Tibial artery (tissue), 4 donors: ENCODE data around the gene LRRC8D.

Experiments
- DNase-seq, 2 donors: peaks; one replicate each; pipeline ENCODE4 v3.0.0-alpha.2; 2019
- H3K27ac ChIP-seq, 2 donors: fragments of 200-600 bp; sonication (generic) in 1 of 2; 1 replicate in 1 of 2; 2 replicates in 1 of 2; pipeline ENCODE4 v1.5.1; 2018 to 2019; ENCODE audit warnings: mild to moderate bottlenecking in 1 of 2
- H3K27me3 ChIP-seq, 2 donors: fragments of 200-600 bp; sonication (generic) in 1 of 2; one replicate each; pipeline versions ENCODE4 v1.5.1 to v1.6.0; 2016 to 2019
- H3K36me3 ChIP-seq, 3 donors: fragments of 200-600 bp; sonication (generic) in 2 of 3; one replicate each; pipeline ENCODE4 v1.5.1; 2016 to 2019; ENCODE audit warnings: mild to moderate bottlenecking in 2 of 3
- H3K4me1 ChIP-seq, 4 donors: fragments of 200-600 bp; sonication (generic) in 2 of 4; 1 replicate in 3 of 4; 2 replicates in 1 of 4; pipeline ENCODE4 v1.5.1; 2016 to 2019
- H3K4me3 ChIP-seq, 2 donors: fragments of 200-600 bp; sonication (generic) in 1 of 2; 1 replicate in 1 of 2; 2 replicates in 1 of 2; pipeline ENCODE4 v1.5.1; 2018 to 2019; ENCODE audit warnings: mild to moderate bottlenecking in 2 of 2
- H3K9me3 ChIP-seq, 3 donors: fragments of 200-600 bp; sonication (generic) in 1 of 3; one replicate each; pipeline ENCODE4 v1.5.1; 2016 to 2019
- CTCF ChIP-seq, 2 experiments: fragments of 200-600 bp in 1 of 2; fragments of 450-650 bp in 1 of 2; IDR thresholded peaks; one replicate each; pipeline ENCODE4 v1.5.1; 2017 to 2019; ENCODE audit warnings: antibody characterized with exemption in 2 of 2, mild to moderate bottlenecking in 1 of 2, moderate library complexity in 1 of 2
- intact Hi-C: fragments of 100-400 bp; cut with DNase I; formaldehyde crosslinking; loops from one replicate; pipeline ENCODE4 v1.15.0; 2023; ENCODE audit warnings: low total_unique reads

Gene LRRC8D

GRCh38 chr1:89954401-89954800, 133.6 kb downstream of the LRRC8D start:
- intact Hi-C loops: no loop called here
- Histone ChIP-seq H3K36me3 (no peaks in the 10 kb centered on the region), H3K9me3 (no peaks in the 10 kb centered on the region), H3K4me3 (no peak overlapping the region), H3K4me1 (no peaks in the 10 kb centered on the region), H3K27me3 (no peaks in the 10 kb centered on the region), H3K27ac (no peak overlapping the region)
- no peak for DNase-seq
- TF ChIP-seq CTCF (IDR thresholded peaks at IDR 0.05): no peak

GRCh38 chr1:89955311-89956205, 134.7 kb downstream of the LRRC8D start:
- TF ChIP-seq CTCF (IDR thresholded peaks at IDR 0.05): no peak
- no peaks in the 10 kb centered on the region for H3K4me1 ChIP-seq
- H3K27me3 ChIP-seq: no peaks in the 10 kb centered on the region
- intact Hi-C loops: no loop called here
- no peaks in the 10 kb centered on the region for H3K9me3 ChIP-seq
- no peak overlapping the region for H3K27ac ChIP-seq
- no peaks in the 10 kb centered on the region for H3K36me3 ChIP-seq
- no peak overlapping the region for H3K4me3 ChIP-seq
- no peak for DNase-seq

- Histone ChIP-seq H3K4me1 (no peaks in the 10 kb centered on the region), H3K4me3 (no peak overlapping the region), H3K9me3 (no peaks in the 10 kb centered on the region), H3K27me3 (no peaks in the 10 kb centered on the region), H3K27ac (no peak overlapping the region), H3K36me3 (no peaks in the 10 kb centered on the region)
- intact Hi-C loops: no loop called here
- TF ChIP-seq CTCF (IDR thresholded peaks at IDR 0.05): no peak
- DNase-seq: no peak
These were observed 136.3 kb downstream of the LRRC8D start for GRCh38 chr1:89957107-89957506.

GRCh38 chr1:89958851-89959654, 138.2 kb downstream of the LRRC8D start:
- Histone ChIP-seq H3K9me3 (no peaks in the 10 kb centered on the region), H3K36me3 (no peaks in the 10 kb centered on the region), H3K4me1 (no peaks in the 10 kb centered on the region), H3K27ac (no peak overlapping the region), H3K4me3 (no peak overlapping the region), H3K27me3 (no peaks in the 10 kb centered on the region)
- no peak for TF ChIP-seq CTCF (IDR thresholded peaks at IDR 0.05)
- no peak for DNase-seq
- intact Hi-C loops: no loop called here

GRCh38 chr1:89959719-89960118, 138.9 kb downstream of the LRRC8D start:
- no peak for TF ChIP-seq CTCF (IDR thresholded peaks at IDR 0.05)
- no peaks in the 10 kb centered on the region for H3K36me3 ChIP-seq
- H3K27me3 ChIP-seq: no peaks in the 10 kb centered on the region
- intact Hi-C loops: no loop called here
- no peak overlapping the region for H3K4me3 ChIP-seq
- no peak overlapping the region for H3K27ac ChIP-seq
- no peaks in the 10 kb centered on the region for H3K4me1 ChIP-seq
- H3K9me3 ChIP-seq: no peaks in the 10 kb centered on the region
- no peak for DNase-seq
